NCI-H526 (cell line): Measurements from ENCODE around the gene KCNQ1.

Experiments used
- DNase-seq, 2 experiments: peaks; one replicate each; lab custom pipeline; 2025; lab: John Stamatoyannopoulos, UW

The KCNQ1 gene

GRCh38 chr11:2508793-2509192 lies 64.0 kb downstream of the KCNQ1 start:
- DNase-seq = no peak

GRCh38 chr11:2509481-2510001 lies 64.7 kb downstream of the KCNQ1 start:
- DNase-seq = no peak

GRCh38 chr11:2510626-2511402 lies 66.0 kb downstream of the KCNQ1 start:
- peak in 1 of 2 experiments; percentile 62 for DNase-seq

- DNase-seq = no peak
Observed at GRCh38 chr11:2511421-2512369, 66.9 kb downstream of the KCNQ1 start.

- no peak for DNase-seq
Observed at GRCh38 chr11:2512431-2513407, 67.9 kb downstream of the KCNQ1 start.

GRCh38 chr11:2513441-2513840 lies 68.6 kb downstream of the KCNQ1 start:
- DNase-seq = no peak

GRCh38 chr11:2515401-2516275 lies 70.8 kb downstream of the KCNQ1 start:
- DNase-seq = no peak

GRCh38 chr11:2516276-2517015 lies 71.6 kb downstream of the KCNQ1 start:
- no peak for DNase-seq

GRCh38 chr11:2517016-2517385 lies 72.2 kb downstream of the KCNQ1 start:
- no peak for DNase-seq

- no peak for DNase-seq
Observed at GRCh38 chr11:2517386-2518064, 72.7 kb downstream of the KCNQ1 start.

- DNase-seq = no peak
Observed at GRCh38 chr11:2518111-2518982, 73.5 kb downstream of the KCNQ1 start.

GRCh38 chr11:2518983-2519340 lies 74.2 kb downstream of the KCNQ1 start:
- DNase-seq = no peak

GRCh38 chr11:2519517-2519861 lies 74.7 kb downstream of the KCNQ1 start:
- DNase-seq = no peak

GRCh38 chr11:2519862-2520735 lies 75.3 kb downstream of the KCNQ1 start:
- DNase-seq = no peak

GRCh38 chr11:2520736-2521035 lies 75.9 kb downstream of the KCNQ1 start:
- no peak for DNase-seq

GRCh38 chr11:2521081-2521732 lies 76.4 kb downstream of the KCNQ1 start:
- DNase-seq = no peak
